KMS-11 (cell line): ENCODE results near the gene ABLIM2.

Source experiments
- H2AFZ ChIP-seq: fragments of 200-600 bp; sonication (generic); 2 replicates; pipeline ENCODE4 v1.6.1; 2016; ENCODE audit warnings: antibody characterized with exemption, mixed run types, low read depth
- H3K27ac ChIP-seq: fragments of 200-600 bp; sonication (generic); 2 replicates; pipeline ENCODE4 v1.6.1; 2016; ENCODE audit warnings: mild to moderate bottlenecking, mixed run types
- H3K27me3 ChIP-seq: fragments of 200-600 bp; sonication (generic); 2 replicates; pipeline ENCODE4 v1.6.1; 2017; ENCODE audit warnings: mild to moderate bottlenecking, low read depth, mixed run types, moderate library complexity; ENCODE audit not compliant: insufficient read depth
- H3K36me3 ChIP-seq: fragments of 200-600 bp; sonication (generic); 2 replicates; pipeline ENCODE4 v1.6.1; 2017; ENCODE audit warnings: mild to moderate bottlenecking, mixed run types; ENCODE audit not compliant: insufficient read depth
- H3K4me1 ChIP-seq: fragments of 200-600 bp; sonication (generic); 2 replicates; pipeline ENCODE4 v1.6.1; 2016; ENCODE audit warnings: mild to moderate bottlenecking, low read depth, mixed run types; ENCODE audit not compliant: poor library complexity, severe bottlenecking
- H3K4me2 ChIP-seq: fragments of 200-600 bp; sonication (generic); 2 replicates; pipeline ENCODE4 v1.7.0; 2016; ENCODE audit warnings: mild to moderate bottlenecking, mixed run types
- H3K4me3 ChIP-seq: fragments of 200-600 bp; sonication (generic); IDR thresholded peaks from 2 replicates; pipeline ENCODE4 v1.6.1; 2017; ENCODE audit warnings: low read depth, low read length, mixed read lengths; ENCODE audit not compliant: insufficient read depth
- H3K79me2 ChIP-seq: fragments of 200-600 bp; sonication (generic); 2 replicates; pipeline ENCODE4 v1.6.1; 2016; ENCODE audit warnings: low read depth, mixed run types; ENCODE audit not compliant: insufficient read depth
- H3K9ac ChIP-seq: fragments of 200-600 bp; sonication (generic); 2 replicates; pipeline ENCODE4 v1.6.1; 2016; ENCODE audit warnings: mild to moderate bottlenecking, mixed run types
- H4K20me1 ChIP-seq: fragments of 200-600 bp; sonication (generic); 2 replicates; pipeline ENCODE4 v1.6.1; 2016; ENCODE audit warnings: mild to moderate bottlenecking, mixed run types; ENCODE audit not compliant: insufficient read depth
- CTCF ChIP-seq: fragments of 200-600 bp; sonication (generic); conservative IDR thresholded peaks from 2 replicates; pipeline ENCODE4 v1.6.1; 2017; ENCODE audit warnings: low read depth, mild to moderate bottlenecking, antibody characterized with exemption, low read length, moderate library complexity, mixed read lengths

ABLIM2 gene

GRCh38 chr4:8108261-8108660, 50.4 kb downstream of the ABLIM2 start:
- Histone ChIP-seq H3K4me1 (no peaks in the 10 kb centered on the region), H2AFZ (no peak overlapping the region), H3K4me3 (no peak overlapping the region), H3K27ac (no peak overlapping the region), H3K79me2 (no peaks in the 10 kb centered on the region), H3K36me3 (no peaks in the 10 kb centered on the region), H3K27me3 (no peaks in the 10 kb centered on the region), H4K20me1 (no peaks in the 10 kb centered on the region), H3K9ac (no peak overlapping the region), H3K4me2 (no peak overlapping the region)
- TF ChIP-seq CTCF, result no peak

- H3K36me3 ChIP-seq, result no peaks in the 10 kb centered on the region
- no peaks in the 10 kb centered on the region for H3K79me2 ChIP-seq
- H3K4me3 ChIP-seq, result no peak overlapping the region
- TF ChIP-seq CTCF, result no peak
- no peak overlapping the region for H2AFZ ChIP-seq
- H3K4me2 ChIP-seq, result no peak overlapping the region
- H3K4me1 ChIP-seq, result no peaks in the 10 kb centered on the region
- no peaks in the 10 kb centered on the region for H4K20me1 ChIP-seq
- H3K27ac ChIP-seq, result no peak overlapping the region
- no peaks in the 10 kb centered on the region for H3K27me3 ChIP-seq
- H3K9ac ChIP-seq, result no peak overlapping the region
Measured at GRCh38 chr4:8107146-8107657, 51.4 kb downstream of the ABLIM2 start.

- H3K4me2 ChIP-seq, result no peak overlapping the region
- no peak overlapping the region for H3K27ac ChIP-seq
- H3K27me3 ChIP-seq, result no peaks in the 10 kb centered on the region
- no peaks in the 10 kb centered on the region for H4K20me1 ChIP-seq
- H3K79me2 ChIP-seq, result no peaks in the 10 kb centered on the region
- H3K9ac ChIP-seq, result no peak overlapping the region
- no peaks in the 10 kb centered on the region for H3K36me3 ChIP-seq
- no peaks in the 10 kb centered on the region for H3K4me1 ChIP-seq
- H2AFZ ChIP-seq, result no peak overlapping the region
- no peak for TF ChIP-seq CTCF
- no peak overlapping the region for H3K4me3 ChIP-seq
Measured at GRCh38 chr4:8106451-8107025, 52.1 kb downstream of the ABLIM2 start.

GRCh38 chr4:8105306-8106100, 53.1 kb downstream of the ABLIM2 start:
- no peak overlapping the region for H3K4me2 ChIP-seq

More at GRCh38 chr4:8105306-8106100, 53.1 kb downstream of the ABLIM2 start:
- Histone ChIP-seq H3K36me3 (no peaks in the 10 kb centered on the region), H3K27me3 (no peaks in the 10 kb centered on the region), H4K20me1 (no peaks in the 10 kb centered on the region), H3K9ac (no peak overlapping the region), H3K4me3 (no peak overlapping the region), H2AFZ (no peak overlapping the region), H3K4me1 (no peaks in the 10 kb centered on the region), H3K79me2 (no peaks in the 10 kb centered on the region), H3K27ac (no peak overlapping the region)
- no peak for TF ChIP-seq CTCF
